ENCODE measurements around the gene CD163.

GRCh38 chr12:7499636-7500035 is 3.9 kb downstream of the CD163 start:
- no peak for TF ChIP-seq CTCF (IDR thresholded peaks at IDR 0.05)
- TF ChIP-seq POLR2AphosphoS5 (IDR thresholded peaks at IDR 0.05; ENCODE audit: insufficient read depth in 1 of 2, low read depth in 1 of 2): no peak
